Liver (tissue), 9 donors: ENCODE results near the gene CHRNA9. TPM values are rescaled to one million over a fixed set of nuclear protein-coding genes. Genes with fewer than 3 reads are reported as not detected.
A peak's percentile ranks its signal among the peaks of the same experiment; 100 is the strongest.

Experiments used
- DNase-seq: peaks from one replicate; pipeline ENCODE4 v3.0.0-alpha.2; 2017; ENCODE audit warnings: low spot score
- H3K27ac ChIP-seq, 2 donors: one replicate each; pipeline ENCODE4 v1.7.0; 2013; ENCODE audit warnings: inconsistent platforms in 2 of 2, low read length in 2 of 2, control low read depth in 1 of 2, low read depth in 1 of 2, mild to moderate bottlenecking in 1 of 2
- H3K27me3 ChIP-seq, 4 donors: one replicate each; pipeline versions ENCODE4 v1.6.1 to v1.7.0; 2013; ENCODE audit warnings: low read length in 3 of 4, inconsistent platforms in 1 of 4, mild to moderate bottlenecking in 1 of 4, moderate library complexity in 1 of 4; ENCODE audit not compliant: control insufficient read depth in 4 of 4, insufficient read depth in 4 of 4
- H3K36me3 ChIP-seq, 4 donors: one replicate each; pipeline versions ENCODE4 v1.6.1 to v1.7.0; 2013; ENCODE audit warnings: low read length in 3 of 4, mild to moderate bottlenecking in 3 of 4, low read depth in 1 of 4, moderate library complexity in 1 of 4; ENCODE audit not compliant: control insufficient read depth in 4 of 4, insufficient read depth in 3 of 4
- H3K4me1 ChIP-seq, 4 donors: one replicate each; pipeline versions ENCODE4 v1.6.1 to v1.7.0; 2013; ENCODE audit warnings: low read length in 3 of 4, mild to moderate bottlenecking in 3 of 4, moderate library complexity in 1 of 4; ENCODE audit not compliant: control insufficient read depth in 4 of 4, insufficient read depth in 4 of 4
- H3K4me3 ChIP-seq, 3 donors: one replicate each; pipeline versions ENCODE4 v1.6.1 to v1.7.0; 2013; ENCODE audit warnings: low read length in 3 of 3, control low read depth in 1 of 3, low read depth in 1 of 3, mild to moderate bottlenecking in 1 of 3
- H3K9ac ChIP-seq, 2 donors: one replicate each; pipeline ENCODE4 v1.7.0; 2013; ENCODE audit warnings: low read length in 2 of 2, mild to moderate bottlenecking in 2 of 2, moderate library complexity in 2 of 2, control low read depth in 1 of 2, low read depth in 1 of 2
- H3K9me3 ChIP-seq, 4 donors: one replicate each; pipeline versions ENCODE4 v1.6.1 to v1.7.0; 2013; ENCODE audit warnings: low read length in 3 of 4; ENCODE audit not compliant: control insufficient read depth in 4 of 4
- ATF3 ChIP-seq: IDR thresholded peaks from 2 replicates; pipeline ENCODE4 v1.6.1; 2016; ENCODE audit warnings: antibody characterized with exemption
- CTCF ChIP-seq: fragments of 150-350 bp; IDR thresholded peaks from 2 replicates; pipeline ENCODE4 v1.5.1; 2017; ENCODE audit warnings: improper control_type of control experiment, low read depth, low read length; ENCODE audit not compliant: missing input control
- EGR1 ChIP-seq, 2 donors: IDR thresholded peaks; 2 replicates each; pipeline ENCODE4 v1.6.1; 2016 to 2018; ENCODE audit warnings: antibody characterized with exemption in 2 of 2, low read depth in 2 of 2
- FOXA1 ChIP-seq: IDR thresholded peaks from 2 replicates; pipeline ENCODE4 v1.6.1; 2016; ENCODE audit warnings: antibody characterized with exemption
- GABPA ChIP-seq, 2 donors: IDR thresholded peaks in 1 of 2; conservative IDR thresholded peaks in 1 of 2; 2 replicates each; pipeline ENCODE4 v1.6.1; 2016; ENCODE audit warnings: antibody characterized with exemption in 2 of 2, mild to moderate bottlenecking in 1 of 2, moderate library complexity in 1 of 2
- HNF4A ChIP-seq, 2 donors: conservative IDR thresholded peaks; 2 replicates each; pipeline ENCODE4 v1.6.1; 2016; ENCODE audit warnings: antibody characterized with exemption in 2 of 2, mild to moderate bottlenecking in 2 of 2
- NR2F2 ChIP-seq: IDR thresholded peaks from 2 replicates; pipeline ENCODE4 v1.6.1; 2016; ENCODE audit warnings: antibody characterized with exemption
- RAD21 ChIP-seq, 2 donors: IDR thresholded peaks; 2 replicates each; pipeline ENCODE4 v1.6.1; 2016; ENCODE audit warnings: antibody characterized with exemption in 2 of 2, mild to moderate bottlenecking in 2 of 2
- REST ChIP-seq: IDR thresholded peaks from 2 replicates; pipeline ENCODE4 v1.6.1; 2016; ENCODE audit warnings: antibody characterized with exemption, mild to moderate bottlenecking
- RXRA ChIP-seq, 2 donors: IDR thresholded peaks; 2 replicates each; pipeline ENCODE4 v1.6.1; 2017 to 2018; ENCODE audit warnings: antibody characterized with exemption in 2 of 2, mild to moderate bottlenecking in 1 of 2
- SP1 ChIP-seq: IDR thresholded peaks from 2 replicates; pipeline ENCODE4 v1.6.1; 2018; ENCODE audit warnings: antibody characterized with exemption, mild to moderate bottlenecking
- YY1 ChIP-seq: IDR thresholded peaks from 2 replicates; pipeline ENCODE4 v1.6.1; 2016; ENCODE audit warnings: antibody characterized with exemption, mild to moderate bottlenecking
- ZBTB33 ChIP-seq: IDR thresholded peaks from 2 replicates; pipeline ENCODE4 v1.6.1; 2016; ENCODE audit warnings: antibody characterized with exemption
- WGBS: extraction: QIAGEN DNeasy Blood & Tissue Kit; methylation state at CpG from one replicate; pipeline ENCODE4 v1.1.7; 2013; 5-methylcytosine and 5-hydroxymethylcytosine counted together
- polyA plus RNA-seq, 2 donors: library from polyadenylated mRNA; stranded (reverse) in 1 of 2; unstranded in 1 of 2; fragments of 200-250 nt in 1 of 2; fragments of >200 nt in 1 of 2; fragmentation: Nextera tagmentation in 1 of 2; extraction: Ambion mirVana in 1 of 2; gene quantifications; one replicate each; pipeline versions ENCODE4 v1.2.1 to v1.2.3, GENCODE V29; 2013 to 2015
- total RNA-seq, 2 donors: library from RNA; depleted of rRNA; stranded (reverse); fragments of >200 nt; gene quantifications; one replicate each; pipeline ENCODE4 v1.2.3, GENCODE V29; 2014
- donor health status: healthy.
- donor health status: healthy.
- donor health status: healthy.
- donor health status: healthy.
- donor health status: healthy.

CHRNA9 gene
- total and polyA plus RNA-seq, 4 donors = not detected

DNA sequence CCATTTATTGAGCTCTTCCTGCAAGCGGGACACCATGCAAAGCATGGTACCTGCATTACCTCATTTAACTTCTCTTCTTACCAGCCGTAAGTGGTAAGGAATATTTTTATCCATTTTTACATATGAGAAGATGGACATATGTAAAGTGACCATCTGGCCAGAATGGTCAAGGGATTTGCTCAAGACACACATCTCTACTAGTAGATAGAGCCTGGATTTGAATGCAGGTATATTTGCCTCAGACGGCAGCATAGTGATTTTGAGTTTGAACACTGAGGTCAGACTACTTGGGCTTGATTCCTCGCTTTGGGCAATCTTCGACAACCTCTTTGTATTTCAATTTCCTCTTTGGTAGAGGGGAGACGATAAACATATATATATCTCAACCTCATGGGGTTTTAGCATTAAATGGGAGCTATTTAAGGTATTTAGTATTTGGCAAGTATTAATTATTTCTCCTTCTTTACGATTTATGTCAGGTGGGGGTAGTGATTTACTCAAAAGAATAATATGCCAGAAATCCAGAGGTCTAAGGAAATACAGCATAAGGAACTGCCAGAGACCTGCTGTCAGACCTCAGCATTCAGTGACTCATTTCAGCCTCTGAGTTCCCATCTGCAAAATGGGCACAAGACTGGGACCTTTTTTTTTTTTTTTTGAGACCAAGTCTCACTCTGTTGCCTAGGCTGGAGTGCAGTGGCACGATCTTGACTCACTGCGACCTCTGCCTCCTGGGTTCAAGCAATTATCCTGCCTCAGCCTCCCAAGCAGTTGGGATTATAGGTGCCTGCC, 34.6 kb upstream of the CHRNA9 start:
- Histone ChIP-seq H3K4me1 (no peaks in the 10 kb centered on the region), H3K27ac (no peak overlapping the region), H3K9me3 (no peaks in the 10 kb centered on the region), H3K4me3 (no peak overlapping the region), H3K9ac (no peak overlapping the region), H3K27me3 (no peaks in the 10 kb centered on the region), H3K36me3 (no peaks in the 10 kb centered on the region)
- no peak for TF ChIP-seq YY1
- DNase-seq = no peak
- 89% methylated on average over 9 of the region's 9 CpGs for WGBS

DNA sequence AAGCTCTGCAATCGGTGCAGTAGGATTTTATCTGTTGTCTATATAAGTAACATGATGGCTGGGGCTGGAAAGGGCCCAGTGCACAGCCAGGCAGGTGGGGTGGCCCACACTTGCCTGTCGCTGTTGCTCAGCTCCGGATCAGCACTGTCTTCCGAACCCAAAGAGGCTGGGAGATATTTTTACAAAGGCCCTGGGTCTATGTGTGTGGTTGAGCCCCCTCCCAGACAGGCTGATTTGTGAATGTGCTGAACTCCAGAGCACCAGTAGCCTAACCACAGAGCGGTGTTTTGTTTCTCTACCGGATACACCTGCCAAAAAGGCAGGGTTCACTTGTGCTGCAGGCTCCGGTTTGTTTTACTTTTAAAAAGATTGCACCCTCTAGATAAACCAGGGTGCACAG, 33.5 kb upstream of the CHRNA9 start:
- Histone ChIP-seq H3K27ac (no peak overlapping the region), H3K4me1 (no peaks in the 10 kb centered on the region), H3K9ac (no peak overlapping the region), H3K9me3 (no peaks in the 10 kb centered on the region), H3K4me3 (no peak overlapping the region), H3K27me3 (no peaks in the 10 kb centered on the region), H3K36me3 (no peaks in the 10 kb centered on the region)
- TF ChIP-seq CTCF = no peak
- no peak for TF ChIP-seq REST
- no peak for TF ChIP-seq EGR1 (IDR thresholded peaks at IDR 0.05; ENCODE audit: low read depth in 2 of 2)
- TF ChIP-seq SP1 = peak; percentile 16
- TF ChIP-seq ATF3 = no peak
- TF ChIP-seq RAD21 (IDR thresholded peaks at IDR 0.05) = peak in 1 of 2 donors; percentile 7
- no peak for TF ChIP-seq ZBTB33
- TF ChIP-seq RXRA (IDR thresholded peaks at IDR 0.05) = no peak
- TF ChIP-seq FOXA1 = no peak
- TF ChIP-seq HNF4A (conservative IDR thresholded peaks at IDR 0.05) = no peak
- no peak for TF ChIP-seq GABPA (IDR thresholded peaks at IDR 0.05 in 1 of 2, conservative IDR thresholded peaks at IDR 0.05 in 1 of 2)
- TF ChIP-seq NR2F2 = no peak
- DNase-seq = no peak
- 54% methylated on average over 7 of the region's 7 CpGs for WGBS
